H9 (cell line): ENCODE results near the gene ANKS1B. TPM values are rescaled to one million over a fixed set of nuclear protein-coding genes. Genes with fewer than 3 reads are reported as not detected.

Experiments used
- DNase-seq: peaks from one replicate; pipeline ENCODE4 v3.0.0-alpha.2; 2017
- H2AFZ ChIP-seq: one replicate; pipeline ENCODE4 v1.6.1; 2013; ENCODE audit warnings: mild to moderate bottlenecking, low read length, control low read depth, moderate library complexity
- H2AK5ac ChIP-seq: 2 replicates; pipeline ENCODE4 v1.6.1; 2013; ENCODE audit warnings: low read length, control low read depth, mixed read lengths; ENCODE audit not compliant: insufficient read length
- H2BK120ac ChIP-seq: one replicate; pipeline ENCODE4 v1.6.1; 2013; ENCODE audit warnings: low read depth, mild to moderate bottlenecking, low read length, control low read depth, inconsistent platforms; ENCODE audit not compliant: poor library complexity, severe bottlenecking
- H2BK12ac ChIP-seq: 2 replicates; pipeline ENCODE4 v1.6.1; 2013; ENCODE audit warnings: low read length, control low read depth, mixed read lengths, low read depth; ENCODE audit not compliant: insufficient read length
- H2BK15ac ChIP-seq: 2 replicates; pipeline ENCODE4 v1.6.1; 2013; ENCODE audit warnings: low read depth, low read length, control low read depth
- H2BK20ac ChIP-seq: one replicate; pipeline ENCODE4 v1.6.1; 2013; ENCODE audit warnings: low read depth, mild to moderate bottlenecking, low read length, control low read depth, inconsistent platforms; ENCODE audit not compliant: poor library complexity, severe bottlenecking
- H2BK5ac ChIP-seq: 2 replicates; pipeline ENCODE4 v1.6.1; 2013; ENCODE audit warnings: low read length, control low read depth, mixed read lengths; ENCODE audit not compliant: insufficient read length
- H3K14ac ChIP-seq: 2 replicates; pipeline ENCODE4 v1.6.1; 2013; ENCODE audit warnings: low read length, control low read depth; ENCODE audit not compliant: insufficient read depth
- H3K18ac ChIP-seq: 2 replicates; pipeline ENCODE4 v1.6.1; 2013; ENCODE audit warnings: low read depth, mild to moderate bottlenecking, mixed read lengths, low read length, control low read depth; ENCODE audit not compliant: insufficient read length
- H3K23ac ChIP-seq: 2 replicates; pipeline ENCODE4 v1.6.1; 2013; ENCODE audit warnings: low read length, control low read depth, mixed read lengths, low read depth; ENCODE audit not compliant: insufficient read length
- H3K23me2 ChIP-seq: 2 replicates; pipeline ENCODE4 v1.6.1; 2013; ENCODE audit warnings: low read depth, mild to moderate bottlenecking, mixed read lengths, low read length, control low read depth; ENCODE audit not compliant: insufficient read length, poor library complexity, severe bottlenecking
- H3K27ac ChIP-seq: 2 replicates; pipeline ENCODE4 v1.5.1; 2013; ENCODE audit warnings: low read length, control low read depth, mixed read lengths, low read depth; ENCODE audit not compliant: insufficient read length
- H3K27me3 ChIP-seq: 2 replicates; pipeline ENCODE4 v1.6.1; 2013; ENCODE audit warnings: low read length, control low read depth, inconsistent platforms; ENCODE audit not compliant: insufficient read depth
- H3K4ac ChIP-seq: 2 replicates; pipeline ENCODE4 v1.6.1; 2013; ENCODE audit warnings: low read depth, mild to moderate bottlenecking, control low read depth, inconsistent platforms, low read length, moderate library complexity
- H3K4me1 ChIP-seq: 2 replicates; pipeline ENCODE4 v1.6.1; 2013; ENCODE audit warnings: low read length, control low read depth, inconsistent platforms; ENCODE audit not compliant: insufficient read depth
- H3K4me2 ChIP-seq: 2 replicates; pipeline ENCODE4 v1.6.1; 2013; ENCODE audit warnings: low read length, control low read depth, mixed read lengths; ENCODE audit not compliant: insufficient read length, insufficient read depth
- H3K56ac ChIP-seq: 2 replicates; pipeline ENCODE4 v1.6.1; 2013; ENCODE audit warnings: low read depth, mild to moderate bottlenecking, mixed read lengths, low read length, control low read depth; ENCODE audit not compliant: insufficient read length
- H3K79me1 ChIP-seq: 2 replicates; pipeline ENCODE4 v1.6.1; 2013; ENCODE audit warnings: low read depth, mild to moderate bottlenecking, moderate library complexity, low read length, control low read depth, inconsistent platforms; ENCODE audit not compliant: insufficient read depth, poor library complexity, severe bottlenecking
- H3K79me2 ChIP-seq: 2 replicates; pipeline ENCODE4 v1.6.1; 2013; ENCODE audit warnings: low read length, control low read depth, inconsistent platforms; ENCODE audit not compliant: insufficient read depth
- H3K9ac ChIP-seq: 2 replicates; pipeline ENCODE4 v1.6.1; 2013; ENCODE audit warnings: low read length, control low read depth, mixed read lengths; ENCODE audit not compliant: insufficient read length; ENCODE audit errors: extremely low read depth
- H3K9me3 ChIP-seq: one replicate; pipeline ENCODE4 v1.6.1; 2013; ENCODE audit warnings: low read depth, low read length, inconsistent platforms; ENCODE audit not compliant: control insufficient read depth
- H3T11ph ChIP-seq: one replicate; pipeline ENCODE4 v1.6.1; 2013; ENCODE audit warnings: mild to moderate bottlenecking, low read length, control low read depth, inconsistent platforms
- H4K20me1 ChIP-seq: one replicate; pipeline ENCODE4 v1.6.1; 2013; ENCODE audit not compliant: control insufficient read depth, insufficient read length, insufficient read depth
- H4K5ac ChIP-seq: 2 replicates; pipeline ENCODE4 v1.6.1; 2013; ENCODE audit warnings: low read depth, mild to moderate bottlenecking, mixed read lengths, low read length, control low read depth; ENCODE audit not compliant: insufficient read length
- H4K8ac ChIP-seq: replicated peaks from 2 replicates; pipeline ENCODE4 v1.6.1; 2013; ENCODE audit warnings: low read length, control low read depth, mixed read lengths, low read depth; ENCODE audit not compliant: insufficient read length
- H4K91ac ChIP-seq: 2 replicates; pipeline ENCODE4 v1.6.1; 2013; ENCODE audit warnings: low read depth, mild to moderate bottlenecking, moderate library complexity, mixed read lengths, low read length, control low read depth; ENCODE audit not compliant: insufficient read length
- H3K27ac Mint-ChIP-seq, 3 experiments: 2 replicates in 2 of 3; 3 replicates in 1 of 3; pipeline ENCODE4 v1.8.0; 2020 to 2021; ENCODE audit warnings: mixed read lengths in 3 of 3, mild to moderate bottlenecking in 1 of 3, moderate library complexity in 1 of 3
- H3K27me3 Mint-ChIP-seq: 2 replicates; pipeline ENCODE4 v1.8.0; 2021; ENCODE audit warnings: low read depth, mild to moderate bottlenecking, moderate library complexity, mixed read lengths
- H3K36me3 Mint-ChIP-seq, 3 experiments: 2 replicates in 2 of 3; 3 replicates in 1 of 3; pipeline ENCODE4 v1.8.0; 2020 to 2021; ENCODE audit warnings: low read depth in 3 of 3, mixed read lengths in 3 of 3; ENCODE audit not compliant: insufficient read depth in 1 of 3
- H3K4me1 Mint-ChIP-seq, 2 experiments: 2 replicates each; pipeline ENCODE4 v1.8.0; 2020; ENCODE audit warnings: mixed read lengths in 2 of 2
- H3K4me3 Mint-ChIP-seq, 2 experiments: 2 replicates in 1 of 2; 3 replicates in 1 of 2; pipeline ENCODE4 v1.8.0; 2020 to 2021; ENCODE audit warnings: mild to moderate bottlenecking in 2 of 2, mixed read lengths in 2 of 2, moderate library complexity in 1 of 2
- H3K9me3 Mint-ChIP-seq, 2 experiments: 2 replicates in 1 of 2; 3 replicates in 1 of 2; pipeline ENCODE4 v1.8.0; 2020; ENCODE audit warnings: mild to moderate bottlenecking in 2 of 2, mixed read lengths in 2 of 2, moderate library complexity in 1 of 2
- WGBS: extraction: QIAGEN DNeasy Blood & Tissue Kit; methylation state at CpG from one replicate; pipeline ENCODE4 v1.1.7; 2013; ENCODE audit warnings: missing lambda C conversion rate, low lambda C conversion rate, mixed read lengths; ENCODE audit not compliant: insufficient read length; ENCODE audit errors: extremely low coverage; 5-methylcytosine and 5-hydroxymethylcytosine counted together
- total RNA-seq: library from RNA; stranded (reverse); gene quantifications from 2 replicates; pipeline ENCODE4 v1.2.1, GENCODE V29; 2021
- TF ChIP-seq, protein P1 (sequence below): fragments of 200-600 bp; sonication (generic); conservative IDR thresholded peaks from 3 replicates; pipeline ENCODE4 v1.8.0; 2021; ENCODE audit warnings: antibody characterized with exemption, mild to moderate bottlenecking

Gene ANKS1B
- total RNA-seq, 1 experiment from 2014 or later = 4.1 TPM

DNA sequence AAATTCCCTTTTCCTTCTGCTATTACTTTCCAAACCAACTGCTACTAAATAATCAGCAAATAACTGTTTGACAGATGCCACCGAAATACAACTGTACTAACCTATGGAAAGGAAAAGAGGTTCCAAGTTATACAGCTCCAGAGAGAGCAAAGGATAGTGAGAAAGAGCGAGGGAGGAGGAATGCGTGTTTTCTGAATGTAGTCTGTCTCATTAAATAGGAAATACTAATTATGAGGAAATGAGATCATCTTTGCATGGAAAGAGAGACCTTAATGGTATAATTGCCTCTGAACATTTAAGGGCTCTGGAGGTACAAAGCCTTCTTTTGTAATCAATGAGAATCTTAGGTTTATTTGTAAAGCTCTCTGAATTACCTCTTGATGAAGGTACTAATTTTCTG is 1144.4 kb downstream of the ANKS1B start:
- H4K5ac ChIP-seq = no peak overlapping the region
- no peak overlapping the region for H2BK12ac ChIP-seq
- H2BK20ac ChIP-seq = no peak overlapping the region

More for the DNA sequence above, 1144.4 kb downstream of the ANKS1B start:
- H3K9me3 Mint-ChIP-seq = no peaks in the 10 kb centered on the region; a peak in 1 of 5 replicates
- Histone ChIP-seq H2BK120ac (no peak overlapping the region), H3K4me1 (peaks cover 4% of the 10 kb centered on the region), H3K23ac (no peak overlapping the region), H4K20me1 (no peaks in the 10 kb centered on the region), H3K27me3 (no peaks in the 10 kb centered on the region), H2AFZ (no peak overlapping the region), H3K27ac (no peak overlapping the region), H2BK5ac (no peak overlapping the region), H3K4me2 (no peak overlapping the region), H3K23me2 (no peaks in the 10 kb centered on the region), H2AK5ac (no peak overlapping the region), H3K79me2 (no peaks in the 10 kb centered on the region), H4K91ac (no peak overlapping the region), H2BK15ac (no peak overlapping the region), H3K18ac (no peak overlapping the region), H3T11ph (no peak overlapping the region), H3K9me3 (no peaks in the 10 kb centered on the region), H3K9ac (no peak overlapping the region), H3K56ac (no peak overlapping the region), H3K79me1 (no peaks in the 10 kb centered on the region), H3K4ac (no peak overlapping the region), H3K14ac (no peak overlapping the region), H4K8ac (no peak overlapping the region)
- H3K27me3 Mint-ChIP-seq = no peaks in the 10 kb centered on the region
- no peak overlapping the region for H3K27ac Mint-ChIP-seq
- H3K36me3 Mint-ChIP-seq = peaks cover 0 to 3% (median 0%) of the 10 kb centered on the region in 3 experiments; a peak in 2 of 7 replicates
- no peak overlapping the region for H3K4me3 Mint-ChIP-seq
- no CpG with 5 or more reads among the region's 3 CpGs for WGBS
- TF ChIP-seq, protein P1, sequence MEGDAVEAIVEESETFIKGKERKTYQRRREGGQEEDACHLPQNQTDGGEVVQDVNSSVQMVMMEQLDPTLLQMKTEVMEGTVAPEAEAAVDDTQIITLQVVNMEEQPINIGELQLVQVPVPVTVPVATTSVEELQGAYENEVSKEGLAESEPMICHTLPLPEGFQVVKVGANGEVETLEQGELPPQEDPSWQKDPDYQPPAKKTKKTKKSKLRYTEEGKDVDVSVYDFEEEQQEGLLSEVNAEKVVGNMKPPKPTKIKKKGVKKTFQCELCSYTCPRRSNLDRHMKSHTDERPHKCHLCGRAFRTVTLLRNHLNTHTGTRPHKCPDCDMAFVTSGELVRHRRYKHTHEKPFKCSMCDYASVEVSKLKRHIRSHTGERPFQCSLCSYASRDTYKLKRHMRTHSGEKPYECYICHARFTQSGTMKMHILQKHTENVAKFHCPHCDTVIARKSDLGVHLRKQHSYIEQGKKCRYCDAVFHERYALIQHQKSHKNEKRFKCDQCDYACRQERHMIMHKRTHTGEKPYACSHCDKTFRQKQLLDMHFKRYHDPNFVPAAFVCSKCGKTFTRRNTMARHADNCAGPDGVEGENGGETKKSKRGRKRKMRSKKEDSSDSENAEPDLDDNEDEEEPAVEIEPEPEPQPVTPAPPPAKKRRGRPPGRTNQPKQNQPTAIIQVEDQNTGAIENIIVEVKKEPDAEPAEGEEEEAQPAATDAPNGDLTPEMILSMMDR = no peak
- DNase-seq = no peak
- peaks cover 13 to 17% of the 10 kb centered on the region in 2 experiments for H3K4me1 Mint-ChIP-seq
